Left lung (tissue), 10 donors: Measurements from ENCODE around the gene EPB41L2. TPM values are rescaled to one million over a fixed set of nuclear protein-coding genes. Genes with fewer than 3 reads are reported as not detected.

ENCODE experiments used
- ATAC-seq: fragments of 200-7000 bp; cut with Tn5 transposase; one replicate; pipeline ENCODE4 v1.9.1; 2020; ENCODE audit warnings: moderate library complexity
- DNase-seq, 4 donors: peaks; one replicate each; pipeline ENCODE4 v3.0.0-alpha.2; 2013 to 2020
- H3K27ac ChIP-seq, 2 donors: fragments of 200-600 bp; sonication (generic) in 1 of 2; one replicate each; pipeline versions ENCODE4 v1.5.0 to v1.8.0; 2020 to 2021
- H3K27me3 ChIP-seq, 2 donors: fragments of 200-600 bp; sonication (generic) in 1 of 2; one replicate each; pipeline versions ENCODE4 v1.5.0 to v1.8.0; 2020 to 2021
- H3K36me3 ChIP-seq, 2 donors: fragments of 200-600 bp; sonication (generic) in 1 of 2; one replicate each; pipeline versions ENCODE4 v1.5.0 to v1.8.0; 2020 to 2021
- H3K4me1 ChIP-seq, 2 donors: fragments of 200-600 bp; one replicate each; pipeline ENCODE4 v1.8.0; 2021
- H3K4me3 ChIP-seq, 2 donors: fragments of 200-600 bp; sonication (generic) in 1 of 2; one replicate each; pipeline versions ENCODE4 v1.5.0 to v1.8.0; 2020 to 2021; ENCODE audit warnings: mild to moderate bottlenecking in 1 of 2
- H3K9me3 ChIP-seq, 2 donors: fragments of 200-600 bp; sonication (generic) in 1 of 2; one replicate each; pipeline versions ENCODE4 v1.5.0 to v1.8.0; 2020 to 2021
- intact Hi-C, 2 donors: fragments of 100-400 bp; cut with DNase I; formaldehyde crosslinking; loops; one replicate each; pipeline versions ENCODE4 v1.11.2 to v1.14.2; 2022
- polyA plus RNA-seq, 6 donors: library from polyadenylated mRNA; unstranded; fragments of 120-200 nt; gene quantifications; one replicate each; pipeline ENCODE4 v1.2.1, GENCODE V29; 2013; ENCODE audit not compliant: insufficient read length in 6 of 6
- total RNA-seq, 2 donors: library from RNA; stranded (reverse); fragmentation: NEBNext Ultra II Directional; extraction: Animal tissue kit (Norgen Biotek cat#: 25700); gene quantifications; one replicate each; pipeline ENCODE4 v1.2.1, GENCODE V29; 2021
- TF ChIP-seq, protein P1 (sequence below), 2 donors: fragments of 200-600 bp; sonication (generic) in 1 of 2; IDR thresholded peaks; one replicate each; pipeline versions ENCODE4 v1.5.0 to v1.8.0; 2021; ENCODE audit warnings: antibody characterized with exemption in 2 of 2
- donor health status: DM: no; HTN: yes; CAD: no.
- donor health status: DM: no; HTN: no; CAD: no.

Gene EPB41L2
- total and polyA plus RNA-seq, 8 donors, result 91.3 to 277 (median 248) TPM

DNA sequence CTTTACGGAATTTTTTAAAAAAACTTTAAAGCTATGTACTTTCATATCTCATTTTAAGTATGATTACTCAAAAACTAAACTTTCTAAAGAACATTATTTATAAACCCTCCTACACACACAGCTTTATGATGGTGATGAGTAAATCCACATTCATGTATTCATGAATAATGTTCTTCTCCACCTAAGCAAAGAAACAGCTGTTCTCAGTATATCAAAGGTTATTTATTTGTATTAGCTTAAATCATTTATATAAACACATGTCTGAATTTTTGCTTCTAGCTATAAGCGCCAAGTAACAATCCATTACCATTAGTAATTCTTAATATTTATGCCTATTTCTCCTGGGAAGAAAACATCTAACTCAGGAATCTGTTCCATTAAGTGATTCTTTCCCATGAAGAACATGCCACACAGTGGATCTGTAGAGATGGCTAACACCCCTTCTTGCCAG is 172.5 kb downstream of the EPB41L2 start:
- Histone ChIP-seq H3K4me1 (no peaks in the 10 kb centered on the region), H3K27me3 (no peaks in the 10 kb centered on the region), H3K36me3 (peaks cover 0 to 7% of the 10 kb centered on the region in 2 donors), H3K27ac (no peak overlapping the region), H3K9me3 (no peaks in the 10 kb centered on the region), H3K4me3 (no peak overlapping the region)
- no peak for ATAC-seq
- DNase-seq, result no peak
- TF ChIP-seq, protein P1, sequence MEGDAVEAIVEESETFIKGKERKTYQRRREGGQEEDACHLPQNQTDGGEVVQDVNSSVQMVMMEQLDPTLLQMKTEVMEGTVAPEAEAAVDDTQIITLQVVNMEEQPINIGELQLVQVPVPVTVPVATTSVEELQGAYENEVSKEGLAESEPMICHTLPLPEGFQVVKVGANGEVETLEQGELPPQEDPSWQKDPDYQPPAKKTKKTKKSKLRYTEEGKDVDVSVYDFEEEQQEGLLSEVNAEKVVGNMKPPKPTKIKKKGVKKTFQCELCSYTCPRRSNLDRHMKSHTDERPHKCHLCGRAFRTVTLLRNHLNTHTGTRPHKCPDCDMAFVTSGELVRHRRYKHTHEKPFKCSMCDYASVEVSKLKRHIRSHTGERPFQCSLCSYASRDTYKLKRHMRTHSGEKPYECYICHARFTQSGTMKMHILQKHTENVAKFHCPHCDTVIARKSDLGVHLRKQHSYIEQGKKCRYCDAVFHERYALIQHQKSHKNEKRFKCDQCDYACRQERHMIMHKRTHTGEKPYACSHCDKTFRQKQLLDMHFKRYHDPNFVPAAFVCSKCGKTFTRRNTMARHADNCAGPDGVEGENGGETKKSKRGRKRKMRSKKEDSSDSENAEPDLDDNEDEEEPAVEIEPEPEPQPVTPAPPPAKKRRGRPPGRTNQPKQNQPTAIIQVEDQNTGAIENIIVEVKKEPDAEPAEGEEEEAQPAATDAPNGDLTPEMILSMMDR (IDR thresholded peaks at IDR 0.05), result no peak
- intact Hi-C loops, result loop anchor here in 1 of 2 donors (10.0 kb wide), 1 partner anchor 224 kb away; no protein-coding TSS in a partner anchor

DNA sequence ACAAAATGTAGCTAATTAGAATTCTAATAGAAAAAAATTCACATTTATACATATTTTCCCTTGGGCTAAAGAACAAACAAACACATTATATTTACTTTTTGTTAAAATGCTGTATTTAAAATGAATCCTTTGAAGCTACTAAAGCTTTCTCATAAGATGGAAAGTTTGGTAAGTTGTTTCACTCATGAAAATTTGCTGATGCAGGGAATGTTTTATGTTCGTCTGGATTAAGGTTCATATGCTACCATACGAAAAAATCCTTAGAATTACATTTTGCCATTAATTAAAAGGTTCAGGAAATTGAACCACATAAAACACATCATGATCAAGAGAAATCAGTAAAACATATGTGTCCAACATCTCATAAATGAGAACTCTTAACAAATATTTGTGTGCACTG is 173.6 kb downstream of the EPB41L2 start:
- TF ChIP-seq, protein P1 (IDR thresholded peaks at IDR 0.05), result no peak
- intact Hi-C loops, result loop anchor here in 1 of 2 donors (5.0 kb wide), 1 partner anchor 228 kb away; no protein-coding TSS in a partner anchor
- Histone ChIP-seq H3K4me1 (no peaks in the 10 kb centered on the region), H3K9me3 (no peaks in the 10 kb centered on the region), H3K27me3 (no peaks in the 10 kb centered on the region), H3K36me3 (peaks cover 0 to 7% of the 10 kb centered on the region in 2 donors), H3K4me3 (no peak overlapping the region), H3K27ac (no peak overlapping the region)
- ATAC-seq (no peak), DNase-seq (no peak)

DNA sequence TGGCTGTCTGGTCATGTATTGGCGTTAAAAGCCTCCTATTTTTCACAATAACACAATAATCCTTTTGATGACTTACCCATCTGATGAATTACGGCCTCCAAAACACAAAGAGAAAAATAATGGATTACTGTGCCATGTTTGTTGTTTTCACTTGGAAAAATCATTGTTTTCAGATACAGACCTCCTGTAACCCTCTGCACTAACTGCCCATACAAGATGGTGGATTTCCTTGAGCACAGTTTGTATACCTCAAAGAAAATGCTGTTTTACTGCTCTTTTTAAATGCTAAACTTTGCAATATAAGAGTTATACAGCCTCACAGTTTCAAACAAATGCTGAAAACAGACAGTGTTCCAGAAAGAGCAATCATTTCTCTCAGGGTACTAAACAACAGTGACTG is 174.8 kb downstream of the EPB41L2 start:
- DNase-seq, result no peak
- Histone ChIP-seq H3K4me3 (no peak overlapping the region), H3K27ac (no peak overlapping the region), H3K9me3 (no peaks in the 10 kb centered on the region), H3K27me3 (no peaks in the 10 kb centered on the region), H3K36me3 (no peaks in the 10 kb centered on the region), H3K4me1 (no peaks in the 10 kb centered on the region)
- intact Hi-C loops, result loop anchor here in 1 of 2 donors (5.0 kb wide), 1 partner anchor 229 kb away; no protein-coding TSS in a partner anchor
- ATAC-seq, result no peak
- TF ChIP-seq, protein P1 (IDR thresholded peaks at IDR 0.05), result no peak

DNA sequence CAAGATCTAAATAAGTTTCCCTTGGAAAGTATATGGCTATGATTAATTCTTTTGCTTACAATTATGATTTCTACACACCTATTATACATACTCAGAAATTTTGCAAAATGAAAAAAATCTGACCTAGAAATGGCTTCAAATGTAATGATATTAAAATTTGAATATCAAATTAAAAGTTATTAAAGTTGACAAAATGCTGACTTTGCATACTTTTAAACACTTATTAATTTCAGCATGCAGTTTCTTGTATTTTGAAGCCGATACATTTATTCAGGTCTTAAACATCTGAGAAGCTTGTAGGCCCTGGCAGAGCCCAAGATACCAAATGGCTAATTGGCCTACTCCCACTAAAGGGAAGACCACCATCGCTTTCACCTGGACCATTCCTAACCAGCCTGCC is 176.1 kb downstream of the EPB41L2 start:
- Histone ChIP-seq H3K36me3 (no peaks in the 10 kb centered on the region), H3K9me3 (no peaks in the 10 kb centered on the region), H3K27me3 (no peaks in the 10 kb centered on the region), H3K4me1 (no peaks in the 10 kb centered on the region), H3K27ac (no peak overlapping the region), H3K4me3 (no peak overlapping the region)
- intact Hi-C loops, result loop anchor here in 1 of 2 donors (5.0 kb wide), 1 partner anchor 230 kb away; no protein-coding TSS in a partner anchor
- no peak for DNase-seq
- TF ChIP-seq, protein P1 (IDR thresholded peaks at IDR 0.05), result no peak
- no peak for ATAC-seq

DNA sequence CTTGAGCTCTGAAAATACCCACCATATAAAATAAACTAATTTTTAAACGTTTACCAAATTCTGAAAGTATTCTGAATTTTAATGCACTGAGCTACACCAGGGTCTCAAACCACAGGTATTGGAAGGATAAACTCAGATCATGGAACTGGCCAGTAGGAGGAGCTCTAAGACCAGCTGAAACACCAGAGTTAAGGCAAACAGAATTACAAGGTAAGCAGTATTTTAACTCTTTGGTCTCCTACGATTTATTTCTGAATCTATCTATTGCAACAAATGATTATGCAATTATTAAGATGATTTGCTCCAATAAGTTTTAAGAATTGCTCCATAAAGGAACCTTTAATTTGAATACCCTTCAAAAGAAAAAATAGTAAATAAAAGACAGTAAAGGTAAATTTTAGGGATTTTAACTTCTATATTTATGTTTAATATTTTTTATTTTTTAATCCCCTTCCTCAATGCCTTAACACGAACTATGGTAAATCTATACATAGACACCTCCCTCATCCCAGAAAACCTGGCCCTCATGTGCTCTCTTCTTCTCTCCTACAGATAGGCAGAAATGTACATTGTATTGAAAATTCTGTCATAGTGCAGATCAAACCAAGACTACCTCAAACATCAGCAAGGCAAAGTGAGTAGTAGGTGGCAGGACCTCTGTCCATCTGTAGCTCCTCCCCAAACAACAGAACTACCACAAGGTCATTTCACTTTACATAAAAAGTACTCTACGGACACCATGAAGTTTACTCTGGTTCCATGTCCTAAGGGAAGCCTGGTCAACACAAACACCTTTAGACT is 177.5 kb downstream of the EPB41L2 start:
- Histone ChIP-seq H3K4me3 (no peak overlapping the region), H3K36me3 (no peaks in the 10 kb centered on the region), H3K27me3 (no peaks in the 10 kb centered on the region), H3K9me3 (no peaks in the 10 kb centered on the region), H3K4me1 (no peaks in the 10 kb centered on the region), H3K27ac (no peak overlapping the region)
- ATAC-seq, result peak; percentile 97
- intact Hi-C loops, result loop anchor here in 1 of 2 donors (5.0 kb wide), 1 partner anchor 232 kb away; no protein-coding TSS in a partner anchor
- TF ChIP-seq, protein P1 (IDR thresholded peaks at IDR 0.05), result peak; percentile 80 to 84
- peak in 2 of 4 donors; percentile 65 to 84 for DNase-seq
